B cell (primary cell): Measurements from ENCODE around the gene RMDN2. TPM values are rescaled to one million over a fixed set of nuclear protein-coding genes. Genes with fewer than 3 reads are reported as not detected.

ENCODE experiments used
- ATAC-seq: fragments of 200-7000 bp; cut with Tn5 transposase; one replicate; pipeline ENCODE4 v1.10.0; 2021; ENCODE audit warnings: low read depth, mild to moderate bottlenecking, moderate number of reproducible peaks, moderate library complexity
- CTCF ChIA-PET: fragments of 350-600 bp; sonication (Branson Sonifier 250); formaldehyde crosslinking; loops from one replicate; lab custom pipeline; 2021; ENCODE audit warnings: antibody characterized with exemption, inconsistent platforms; lab: Charles Lee
- POLR2A ChIA-PET: fragments of 350-600 bp; sonication (Branson Sonifier 250); formaldehyde crosslinking; loops from one replicate; lab custom pipeline; 2021; ENCODE audit warnings: antibody characterized with exemption; lab: Charles Lee
- DNase-seq: peaks from one replicate; pipeline ENCODE4 v3.0.0; 2013
- H2AFZ ChIP-seq: 2 replicates; pipeline ENCODE4 v1.6.1; 2012; ENCODE audit warnings: mild to moderate bottlenecking, low read depth, low read length; ENCODE audit not compliant: insufficient read depth, poor library complexity, severe bottlenecking
- H3K27ac ChIP-seq, 2 donors: 1 replicate in 1 of 2; 2 replicates in 1 of 2; pipeline ENCODE4 v1.5.1; 2012 to 2013; ENCODE audit warnings: low read length in 2 of 2, mild to moderate bottlenecking in 2 of 2, moderate library complexity in 1 of 2
- H3K27me3 ChIP-seq, 4 experiments: fragments of 200-600 bp in 1 of 4; sonication (generic) in 1 of 4; replicated peaks in 1 of 4; 1 replicate in 2 of 4; 2 replicates in 2 of 4; pipeline versions ENCODE4 v1.6.1 to v1.7.0; 2013 to 2016; ENCODE audit warnings: low read length in 3 of 4, mild to moderate bottlenecking in 2 of 4, mixed read lengths in 1 of 4, moderate library complexity in 1 of 4; ENCODE audit not compliant: insufficient read depth in 4 of 4, control insufficient read depth in 3 of 4; ENCODE audit errors: control extremely low read depth in 1 of 4
- H3K36me3 ChIP-seq, 2 experiments: replicated peaks in 1 of 2; 1 replicate in 1 of 2; 2 replicates in 1 of 2; pipeline versions ENCODE4 v1.6.1 to v1.7.1; 2013; ENCODE audit warnings: low read length in 1 of 2; ENCODE audit not compliant: insufficient read depth in 2 of 2, control insufficient read depth in 1 of 2; ENCODE audit errors: control extremely low read depth in 1 of 2, extremely low read depth in 1 of 2
- H3K4me1 ChIP-seq, 2 donors: fragments of 200-600 bp in 1 of 2; sonication (generic) in 1 of 2; 1 replicate in 1 of 2; 2 replicates in 1 of 2; pipeline versions ENCODE4 v1.5.1 to v1.6.1; 2013 to 2017; ENCODE audit warnings: low read length in 2 of 2; ENCODE audit not compliant: control insufficient read depth in 2 of 2, insufficient read depth in 2 of 2
- H3K4me2 ChIP-seq: replicated peaks from 2 replicates; pipeline ENCODE3; 2012; ENCODE audit warnings: mild to moderate bottlenecking, low read depth, low read length; ENCODE audit not compliant: poor library complexity, severe bottlenecking
- H3K4me3 ChIP-seq, 5 experiments: fragments of 200-600 bp in 1 of 5; sonication (generic) in 1 of 5; 1 replicate in 3 of 5; 2 replicates in 2 of 5; pipeline versions ENCODE4 v1.5.1 to v1.7.0; 2011 to 2016; ENCODE audit warnings: low read length in 4 of 5, mild to moderate bottlenecking in 4 of 5, low read depth in 2 of 5, control low read depth in 1 of 5, moderate library complexity in 1 of 5; ENCODE audit not compliant: insufficient read depth in 1 of 5; ENCODE audit errors: control extremely low read depth in 1 of 5, extremely low read depth in 1 of 5
- H3K79me2 ChIP-seq: fragments of 200-600 bp; sonication (generic); one replicate; pipeline ENCODE4 v1.6.0; 2016; ENCODE audit warnings: low read length; ENCODE audit not compliant: control insufficient read depth, insufficient read depth
- H3K9ac ChIP-seq: fragments of 200-600 bp; sonication (generic); 2 replicates; pipeline ENCODE4 v1.6.1; 2017; ENCODE audit warnings: mild to moderate bottlenecking, low read length, moderate library complexity
- H3K9me3 ChIP-seq, 3 donors: one replicate each; pipeline versions ENCODE4 v1.6.1 to v1.7.1; 2013; ENCODE audit warnings: low read length in 2 of 3; ENCODE audit not compliant: control insufficient read depth in 2 of 3, insufficient read depth in 1 of 3; ENCODE audit errors: control extremely low read depth in 1 of 3
- H4K20me1 ChIP-seq: 2 replicates; pipeline ENCODE4 v1.6.0; 2012; ENCODE audit warnings: mild to moderate bottlenecking, low read length; ENCODE audit not compliant: insufficient read depth, control insufficient read depth, poor library complexity, severe bottlenecking
- H3K27ac Mint-ChIP-seq: one replicate; pipeline ENCODE4 v1.8.0; 2021; ENCODE audit warnings: mixed read lengths
- H3K27me3 Mint-ChIP-seq: one replicate; pipeline ENCODE4 v1.8.0; 2021; ENCODE audit warnings: mixed read lengths
- H3K4me1 Mint-ChIP-seq: one replicate; pipeline ENCODE4 v1.8.0; 2021; ENCODE audit warnings: mixed read lengths
- H3K4me3 Mint-ChIP-seq: one replicate; pipeline ENCODE4 v1.8.0; 2021; ENCODE audit warnings: mixed read lengths
- H3K9me3 Mint-ChIP-seq: one replicate; pipeline ENCODE4 v1.8.0; 2022; ENCODE audit warnings: mixed read lengths; ENCODE audit not compliant: insufficient read depth
- EZH2 ChIP-seq: IDR thresholded peaks from 2 replicates; pipeline ENCODE4 v1.6.1; 2012; ENCODE audit warnings: borderline replicate concordance, low read depth, mild to moderate bottlenecking, moderate library complexity, low read length; ENCODE audit not compliant: insufficient read depth, poor library complexity, severe bottlenecking
- WGBS: methylation state at CpG from one replicate; pipeline ENCODE4 v1.1.5; 2013; ENCODE audit warnings: missing lambda C conversion rate; ENCODE audit not compliant: insufficient coverage; 5-methylcytosine and 5-hydroxymethylcytosine counted together
- intact Hi-C: fragments of 100-400 bp; cut with micrococcal nuclease; formaldehyde crosslinking; loops from one replicate; pipeline ENCODE4 v1.10.0; 2022
- polyA plus RNA-seq: library from polyadenylated mRNA; depleted of rRNA; stranded (reverse); fragments of >200 nt; gene quantifications from 2 replicates; pipeline ENCODE4 v1.2.3, GENCODE V29; 2012
- total RNA-seq, 2 donors: library from RNA; stranded (reverse); fragments of 120-200 nt in 1 of 2; gene quantifications; 1 replicate in 1 of 2; 2 replicates in 1 of 2; pipeline versions ENCODE4 v1.2.3 to v1.2.4, GENCODE V29; 2013 to 2022
- TF ChIP-seq, protein P1 (sequence below): fragments of 200-600 bp; IDR thresholded peaks from one replicate; pipeline ENCODE4 v1.8.0; 2022; ENCODE audit warnings: antibody characterized with exemption, mild to moderate bottlenecking

Gene RMDN2
- total and polyA plus RNA-seq, 2 donors (not counting 1 experiment from before 2014, with no cell fraction given), result 6.4 to 6.6 TPM

DNA sequence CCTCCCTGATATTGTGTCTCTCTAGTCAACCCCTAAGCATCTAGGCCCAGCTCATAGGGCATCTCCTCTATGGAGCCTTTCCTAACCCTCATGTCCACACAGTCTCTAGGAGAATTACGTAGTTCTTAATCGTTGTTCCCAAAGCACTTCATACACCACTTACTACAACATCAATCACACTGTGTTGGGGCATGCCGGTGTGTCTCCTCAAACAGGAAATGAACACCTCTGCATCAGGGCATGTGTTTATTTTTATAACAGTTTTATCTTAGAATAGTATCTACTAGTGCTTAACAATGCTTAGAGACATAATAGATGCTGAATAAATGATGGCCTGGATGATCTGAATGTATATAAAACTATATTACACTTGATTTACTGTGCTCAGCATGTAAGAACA, 131.1 kb downstream of the RMDN2 start:
- Histone ChIP-seq H3K36me3 (no peaks in the 10 kb centered on the region), H3K79me2 (no peaks in the 10 kb centered on the region), H3K9me3 (no peaks in the 10 kb centered on the region), H3K4me2 (no peak overlapping the region), H4K20me1 (no peaks in the 10 kb centered on the region), H3K9ac (no peak overlapping the region), H2AFZ (no peak overlapping the region), H3K4me3 (no peak overlapping the region), H3K27me3 (no peaks in the 10 kb centered on the region), H3K4me1 (no peaks in the 10 kb centered on the region), H3K27ac (no peak overlapping the region)
- DNase-seq, result no peak
- no peak overlapping the region for H3K4me3 Mint-ChIP-seq
- H3K27me3 Mint-ChIP-seq, result peaks cover 14% of the 10 kb centered on the region
- no peak overlapping the region for H3K27ac Mint-ChIP-seq
- no peak for TF ChIP-seq EZH2
- TF ChIP-seq, protein P1, sequence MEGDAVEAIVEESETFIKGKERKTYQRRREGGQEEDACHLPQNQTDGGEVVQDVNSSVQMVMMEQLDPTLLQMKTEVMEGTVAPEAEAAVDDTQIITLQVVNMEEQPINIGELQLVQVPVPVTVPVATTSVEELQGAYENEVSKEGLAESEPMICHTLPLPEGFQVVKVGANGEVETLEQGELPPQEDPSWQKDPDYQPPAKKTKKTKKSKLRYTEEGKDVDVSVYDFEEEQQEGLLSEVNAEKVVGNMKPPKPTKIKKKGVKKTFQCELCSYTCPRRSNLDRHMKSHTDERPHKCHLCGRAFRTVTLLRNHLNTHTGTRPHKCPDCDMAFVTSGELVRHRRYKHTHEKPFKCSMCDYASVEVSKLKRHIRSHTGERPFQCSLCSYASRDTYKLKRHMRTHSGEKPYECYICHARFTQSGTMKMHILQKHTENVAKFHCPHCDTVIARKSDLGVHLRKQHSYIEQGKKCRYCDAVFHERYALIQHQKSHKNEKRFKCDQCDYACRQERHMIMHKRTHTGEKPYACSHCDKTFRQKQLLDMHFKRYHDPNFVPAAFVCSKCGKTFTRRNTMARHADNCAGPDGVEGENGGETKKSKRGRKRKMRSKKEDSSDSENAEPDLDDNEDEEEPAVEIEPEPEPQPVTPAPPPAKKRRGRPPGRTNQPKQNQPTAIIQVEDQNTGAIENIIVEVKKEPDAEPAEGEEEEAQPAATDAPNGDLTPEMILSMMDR, result no peak
- peaks cover 6% of the 10 kb centered on the region for H3K4me1 Mint-ChIP-seq
- no peaks in the 10 kb centered on the region for H3K9me3 Mint-ChIP-seq
- no peak for ATAC-seq
- no CpG with 5 or more reads among the region's 3 CpGs for WGBS
- intact Hi-C loops, result no loop called here
- CTCF ChIA-PET, result no interaction called here
- POLR2A ChIA-PET, result no interaction called here

- no peaks in the 10 kb centered on the region for H3K9me3 ChIP-seq
- Mint-ChIP-seq H3K27me3 (peaks cover 24% of the 10 kb centered on the region), H3K27ac (no peak overlapping the region), H3K4me1 (peaks cover 6% of the 10 kb centered on the region), H3K4me3 (no peak overlapping the region), H3K9me3 (no peaks in the 10 kb centered on the region)
- no peak overlapping the region for H3K27ac ChIP-seq
- H2AFZ ChIP-seq, result no peak overlapping the region
- ATAC-seq, result no peak
- no peak overlapping the region for H3K9ac ChIP-seq
- no peaks in the 10 kb centered on the region for H3K27me3 ChIP-seq
- no peak overlapping the region for H3K4me3 ChIP-seq
- H4K20me1 ChIP-seq, result no peaks in the 10 kb centered on the region
- DNase-seq, result no peak
- ChIA-PET CTCF (no interaction called here), POLR2A (interaction anchor here (0.7 kb wide), 1 partner anchor 9 kb away, joined by 3 read pairs; no protein-coding TSS in a partner anchor)
- H3K36me3 ChIP-seq, result no peaks in the 10 kb centered on the region
- intact Hi-C loops, result no loop called here
- no peaks in the 10 kb centered on the region for H3K4me1 ChIP-seq
- TF ChIP-seq, protein P1, result no peak
- TF ChIP-seq EZH2, result no peak
- H3K79me2 ChIP-seq, result no peaks in the 10 kb centered on the region
- 0% methylated on average over 1 of the region's 3 CpGs for WGBS
- H3K4me2 ChIP-seq, result no peak overlapping the region
Observed at GRCh38 chr2:38057651-38058410, 132.7 kb downstream of the RMDN2 start.
